Activated CD8-positive, alpha-beta memory T cell treated with anti-CD3 and anti-CD28 coated beads, Interleukin-2, amount 50 U/mL, for 1 hour (primary cell): ENCODE results near the gene SLC2A6.

Experiments
- DNase-seq: peaks from one replicate; pipeline ENCODE4 v3.0.0-alpha.2; 2020; ENCODE audit errors: extremely low read depth

The SLC2A6 gene

GRCh38 chr9:133477992-133478850, 678 bp downstream of the SLC2A6 start:
- DNase-seq: no peak

- no peak for DNase-seq
Measured at GRCh38 chr9:133477461-133477860, 1.4 kb downstream of the SLC2A6 start.

- no peak for DNase-seq
Measured at GRCh38 chr9:133476941-133477340, 2.0 kb downstream of the SLC2A6 start.

GRCh38 chr9:133476036-133476931, 2.6 kb downstream of the SLC2A6 start:
- DNase-seq: no peak

GRCh38 chr9:133475292-133476012, 3.4 kb downstream of the SLC2A6 start:
- DNase-seq: no peak

- no peak for DNase-seq
Measured at GRCh38 chr9:133474853-133475252, 4.0 kb downstream of the SLC2A6 start.

- no peak for DNase-seq
Measured at GRCh38 chr9:133474215-133474614, 4.7 kb downstream of the SLC2A6 start.

GRCh38 chr9:133473743-133474142, 5.2 kb downstream of the SLC2A6 start:
- no peak for DNase-seq

GRCh38 chr9:133472753-133473378, 6.0 kb downstream of the SLC2A6 start:
- no peak for DNase-seq

GRCh38 chr9:133472277-133472645, 6.6 kb downstream of the SLC2A6 start:
- no peak for DNase-seq

- DNase-seq: no peak
Measured at GRCh38 chr9:133471551-133472276, 7.2 kb downstream of the SLC2A6 start.

GRCh38 chr9:133470988-133471387, 7.9 kb downstream of the SLC2A6 start:
- no peak for DNase-seq

- no peak for DNase-seq
Measured at GRCh38 chr9:133470427-133470924, 8.4 kb downstream of the SLC2A6 start.

- no peak for DNase-seq
Measured at GRCh38 chr9:133468777-133469421, 10.0 kb downstream of the SLC2A6 start.

- DNase-seq: no peak
Measured at GRCh38 chr9:133468374-133468773, 10.5 kb downstream of the SLC2A6 start.

- no peak for DNase-seq
Measured at GRCh38 chr9:133467101-133467500, 11.8 kb downstream of the SLC2A6 start.

- DNase-seq: no peak
Measured at GRCh38 chr9:133465984-133466383, 12.9 kb downstream of the SLC2A6 start.

GRCh38 chr9:133464638-133465037, 14.3 kb downstream of the SLC2A6 start:
- DNase-seq: no peak

- no peak for DNase-seq
Measured at GRCh38 chr9:133463864-133464615, 14.9 kb downstream of the SLC2A6 start.
